H54 (cell line): Measurements from ENCODE around the gene SUPT4H1.

ENCODE experiments used
- DNase-seq: peaks from one replicate; pipeline ENCODE4 v3.0.0; 2011; ENCODE audit warnings: low spot score, mixed read lengths; ENCODE audit not compliant: insufficient read length
- FAIRE-seq: peaks from 3 replicates; lab custom pipeline; 2011; peaks lifted over from hg19 to GRCh38; lab: Jason Lieb, UNC
- POLR2A ChIP-seq: IDR thresholded peaks from 2 replicates; pipeline ENCODE4 v1.6.1; 2011; ENCODE audit warnings: low read depth, mild to moderate bottlenecking, low read length

The SUPT4H1 gene

DNA sequence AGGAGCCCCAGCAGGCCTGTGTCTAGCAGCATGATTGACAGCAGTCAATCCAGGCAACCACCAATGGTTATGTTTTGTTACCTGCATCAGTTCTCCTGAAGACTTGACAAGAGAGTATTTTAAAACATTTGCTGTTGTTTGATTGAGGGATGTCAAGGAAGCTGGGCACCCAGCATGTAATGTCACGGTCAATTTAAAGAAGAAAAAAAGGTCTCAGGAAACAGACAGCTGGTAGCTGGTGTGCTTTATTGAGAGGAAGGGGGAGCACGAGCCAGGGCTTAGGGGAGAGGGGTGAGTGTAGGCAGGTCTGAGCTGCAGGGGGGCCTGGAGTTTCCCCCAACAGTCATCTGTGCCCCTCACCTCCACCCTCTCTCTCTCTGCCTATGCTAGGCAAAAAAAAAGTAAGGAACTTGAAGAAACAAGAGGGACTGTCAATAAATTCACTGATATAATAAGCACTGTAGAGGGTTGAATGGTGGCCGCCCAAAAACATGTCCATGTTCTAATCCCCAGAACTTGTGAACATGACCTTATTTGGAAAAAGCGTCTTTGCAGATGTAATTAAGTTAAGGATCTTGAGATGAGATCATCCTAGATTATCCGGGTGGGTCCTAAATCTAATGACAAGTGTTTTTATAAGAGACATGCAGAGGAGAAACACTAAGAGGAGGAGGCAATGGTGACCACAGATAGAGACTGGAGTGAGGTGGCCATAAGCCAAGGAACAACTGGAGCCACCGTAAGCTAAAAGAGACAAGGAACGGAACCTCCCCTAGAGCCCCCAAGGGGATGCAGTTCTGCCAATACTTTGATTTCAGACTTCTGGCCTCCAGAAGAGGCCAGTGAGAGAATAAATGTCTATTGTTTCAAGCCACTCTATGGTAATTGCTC is 37.9 kb downstream of the SUPT4H1 start:
- no peak for TF ChIP-seq POLR2A
- no peak for DNase-seq
- FAIRE-seq = no peak

DNA sequence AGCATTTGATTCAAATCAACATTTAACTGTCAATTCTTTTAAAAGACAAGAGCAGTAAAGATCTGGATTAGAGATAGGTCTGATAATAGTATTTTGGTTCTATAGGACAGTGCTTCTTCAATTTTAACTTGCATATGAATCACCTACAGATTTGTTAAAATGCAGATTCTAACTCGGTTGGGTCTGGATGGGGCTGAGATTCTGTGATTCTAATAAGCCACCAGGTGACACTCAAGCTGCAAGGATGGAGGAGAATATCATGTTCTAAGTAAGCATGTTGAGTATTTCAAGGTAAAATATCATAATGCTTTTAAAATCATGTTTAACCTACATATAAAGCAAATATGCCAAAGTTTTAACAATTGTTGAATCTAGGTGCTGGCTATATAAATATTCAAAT is 39.2 kb downstream of the SUPT4H1 start:
- no peak for FAIRE-seq
- TF ChIP-seq POLR2A = no peak
- DNase-seq = no peak

DNA sequence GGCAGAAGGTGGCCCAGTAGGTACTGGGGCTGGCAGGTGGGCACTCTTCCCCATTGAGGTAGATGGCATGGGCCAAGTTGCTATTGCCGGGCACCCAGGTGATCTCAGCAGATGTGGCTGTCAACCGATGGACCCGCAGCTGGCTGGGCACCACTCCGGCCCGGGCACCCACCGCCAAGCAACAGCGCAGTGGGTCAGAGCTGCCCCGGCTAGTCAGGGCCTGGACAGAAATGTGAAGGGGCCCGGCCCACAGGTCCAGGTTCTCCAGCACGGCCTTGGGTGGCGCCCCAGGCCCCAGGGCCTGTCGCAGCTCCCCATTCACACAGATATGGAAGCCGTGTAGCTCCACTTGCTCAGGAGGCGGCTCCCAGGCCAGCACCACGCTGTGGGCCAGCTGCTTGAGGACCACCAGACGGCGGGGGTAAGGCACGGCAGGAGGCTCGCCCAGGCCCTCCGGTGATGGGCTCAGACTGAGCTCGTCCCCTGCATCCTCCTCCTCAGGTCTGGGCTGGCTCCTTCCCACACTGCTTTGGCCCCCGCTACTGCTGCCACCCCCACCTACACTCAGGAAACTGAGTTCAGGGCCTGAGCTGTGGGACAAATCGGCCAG is 39.9 kb downstream of the SUPT4H1 start:
- TF ChIP-seq POLR2A = no peak
- DNase-seq (no peak), FAIRE-seq (no peak)

DNA sequence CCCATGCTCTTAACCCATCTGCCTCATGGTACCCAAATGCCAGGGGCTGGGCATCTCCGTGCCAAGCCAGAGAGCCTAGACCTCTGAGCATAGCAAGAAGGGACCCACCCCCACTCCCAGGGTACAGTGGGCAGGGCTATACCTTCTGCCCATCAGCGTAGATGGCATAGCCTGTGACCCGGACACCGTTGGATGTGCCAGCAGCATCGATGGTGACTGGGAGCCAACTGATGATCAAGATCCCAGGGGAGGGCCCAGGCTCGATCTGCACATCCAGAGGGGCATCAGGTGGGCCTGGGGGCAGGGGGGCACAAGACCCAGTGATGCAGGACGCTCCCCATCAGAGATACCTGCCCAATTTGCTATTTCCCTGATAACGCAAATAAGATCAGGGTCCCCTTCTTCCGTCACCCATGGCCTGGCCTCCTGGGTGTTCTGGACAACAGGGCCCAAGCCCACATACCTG is 40.5 kb downstream of the SUPT4H1 start:
- FAIRE-seq (no peak), DNase-seq (no peak)
- TF ChIP-seq POLR2A = no peak

DNA sequence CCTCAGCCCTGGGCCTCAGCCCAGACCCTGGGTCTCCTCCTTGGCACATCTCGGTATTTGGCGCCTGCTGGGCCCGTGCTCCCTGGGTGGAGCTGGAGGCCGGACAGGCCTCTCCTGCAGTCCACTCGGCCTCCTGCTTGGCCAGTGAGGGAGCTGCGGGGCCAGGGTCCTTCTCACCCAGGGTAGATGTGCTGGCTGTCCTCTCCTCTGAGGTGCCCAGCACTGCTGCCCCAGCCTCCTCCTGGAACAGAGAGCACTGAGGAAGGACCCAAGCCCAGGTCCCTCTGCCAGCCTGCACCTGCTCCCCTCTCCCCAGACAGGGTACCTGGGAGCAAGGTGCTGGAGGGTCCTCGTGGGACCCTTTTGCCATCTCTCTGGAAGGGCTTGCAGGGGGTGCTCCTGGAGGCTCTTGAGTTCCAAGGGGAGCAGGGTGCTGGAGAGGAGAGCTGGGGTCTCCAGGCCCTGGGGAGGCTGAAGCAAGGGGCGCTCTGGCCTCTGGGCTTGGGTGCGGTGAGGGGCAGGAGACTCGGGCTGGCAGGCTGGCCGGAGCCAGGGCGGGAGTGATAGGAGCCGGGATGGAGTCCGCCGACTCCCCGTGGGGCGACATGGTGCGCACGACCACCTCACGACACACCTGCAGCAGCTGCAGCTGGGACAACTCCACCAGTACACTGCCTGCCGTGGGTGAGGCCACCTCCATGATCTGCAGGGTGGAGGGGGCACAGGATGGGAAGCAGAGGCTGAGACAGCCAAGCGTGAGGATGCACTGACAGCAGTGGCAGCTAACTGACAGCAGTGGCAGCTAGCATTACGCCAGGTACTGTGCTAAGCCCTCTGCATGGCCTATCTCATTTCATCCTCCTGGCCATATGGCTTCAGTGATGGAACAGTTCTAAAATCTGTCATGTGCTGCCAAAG is 41.2 kb downstream of the SUPT4H1 start:
- TF ChIP-seq POLR2A = no peak
- no peak for FAIRE-seq
- DNase-seq = no peak

DNA sequence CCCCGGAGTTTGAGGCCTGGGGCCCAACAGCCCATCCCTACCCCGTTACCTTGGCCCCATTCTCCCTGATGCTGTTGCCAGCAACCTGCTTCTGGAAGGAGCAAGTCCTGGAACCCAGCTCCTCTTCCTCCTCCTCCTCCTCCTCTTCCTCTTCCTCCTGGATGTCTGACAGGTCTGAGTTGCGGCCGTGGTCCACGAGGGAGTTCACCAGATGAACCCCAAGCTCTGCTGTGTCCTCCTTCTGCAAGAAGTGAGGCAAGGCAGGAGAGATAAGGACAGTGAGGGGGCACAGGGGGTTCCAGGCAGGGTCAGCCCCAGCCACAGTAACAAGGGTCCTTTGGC is 42.1 kb downstream of the SUPT4H1 start:
- FAIRE-seq (no peak), DNase-seq (no peak)
- TF ChIP-seq POLR2A = no peak

DNA sequence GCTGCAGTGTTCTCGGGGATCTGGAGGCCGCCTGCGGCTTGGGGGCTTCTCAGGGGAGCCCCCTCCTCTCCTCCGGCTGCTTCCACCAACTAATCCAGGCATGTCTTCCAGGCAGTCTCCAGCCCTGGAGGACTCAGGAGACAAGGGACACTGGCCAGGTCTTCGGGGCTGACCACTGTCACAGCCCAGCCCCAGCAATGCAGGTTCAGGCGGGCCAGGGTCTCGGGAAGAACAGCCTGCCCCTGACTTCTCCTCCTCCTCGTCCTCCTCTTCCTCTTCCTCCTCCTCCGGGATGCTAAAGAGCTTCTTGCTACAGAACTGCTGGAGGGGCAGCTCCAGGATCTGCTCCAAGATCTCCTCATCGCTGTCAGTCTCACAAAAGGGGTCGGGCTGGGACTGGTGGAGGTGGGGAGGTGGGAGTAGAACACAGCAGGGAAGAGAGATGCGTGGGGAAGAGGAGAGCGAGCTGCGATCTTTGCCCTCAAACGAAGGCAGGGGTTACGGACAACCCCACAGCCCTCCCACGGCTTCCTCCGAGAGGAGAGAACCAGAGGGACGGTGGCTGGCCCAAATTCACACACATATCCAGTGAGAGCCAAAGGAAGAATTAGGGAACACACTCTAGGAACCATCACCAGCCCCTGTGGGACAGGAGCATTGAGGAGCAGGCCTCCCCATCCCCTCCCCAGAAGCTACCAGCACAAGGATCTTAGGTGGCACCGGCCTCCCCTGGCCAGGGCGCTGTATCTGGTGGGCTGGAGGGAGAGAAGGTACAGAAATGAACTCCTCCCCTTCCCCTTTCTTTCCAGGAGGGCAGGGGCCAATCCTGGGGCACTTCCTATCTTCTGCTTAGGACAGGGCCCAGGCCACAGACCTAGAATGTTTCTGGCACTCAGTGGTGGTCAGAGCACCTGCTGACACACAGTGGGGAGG is 42.8 kb downstream of the SUPT4H1 start:
- DNase-seq (no peak), FAIRE-seq (no peak)
- no peak for TF ChIP-seq POLR2A

DNA sequence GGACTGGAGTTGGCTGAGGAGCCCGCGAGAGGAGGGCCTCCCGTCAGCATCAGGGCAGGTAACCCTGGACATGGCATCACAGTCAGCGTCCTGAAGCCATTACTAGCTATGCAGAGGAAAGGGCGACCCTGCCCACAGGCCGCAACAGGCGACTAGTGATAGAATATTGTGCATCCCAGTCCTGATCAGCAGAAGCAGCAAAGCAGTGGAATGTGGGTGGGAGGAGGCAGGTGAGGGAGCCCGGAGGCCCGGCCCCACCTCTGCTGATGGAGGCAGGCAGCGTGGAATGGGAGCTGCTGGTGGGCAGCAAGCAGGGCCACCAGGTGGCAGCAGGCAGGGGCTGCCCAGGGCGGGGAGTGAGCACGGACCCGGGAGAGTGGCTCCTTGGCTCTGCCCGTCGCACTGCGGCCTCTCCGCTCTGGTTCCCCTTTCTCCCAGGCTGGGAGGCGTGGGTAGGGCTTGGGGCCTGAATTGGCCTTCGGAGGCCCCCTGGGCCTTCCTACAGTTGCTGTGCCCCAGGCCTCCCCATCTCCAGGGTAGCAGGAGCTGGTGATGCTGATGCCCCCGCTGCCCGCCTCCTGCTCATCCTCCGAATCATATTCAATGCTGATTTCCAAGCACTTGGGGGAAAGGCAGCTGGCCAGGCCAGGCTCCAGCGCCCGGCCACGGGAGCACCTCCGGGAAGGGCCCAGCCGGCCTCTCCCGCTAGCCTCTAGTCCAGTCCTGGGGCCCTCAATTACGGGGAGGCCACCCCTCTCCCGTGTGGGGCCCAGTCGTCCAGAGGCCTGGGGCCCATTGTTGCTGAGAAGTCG is 43.6 kb downstream of the SUPT4H1 start:
- FAIRE-seq (no peak), DNase-seq (no peak)
- no peak for TF ChIP-seq POLR2A

DNA sequence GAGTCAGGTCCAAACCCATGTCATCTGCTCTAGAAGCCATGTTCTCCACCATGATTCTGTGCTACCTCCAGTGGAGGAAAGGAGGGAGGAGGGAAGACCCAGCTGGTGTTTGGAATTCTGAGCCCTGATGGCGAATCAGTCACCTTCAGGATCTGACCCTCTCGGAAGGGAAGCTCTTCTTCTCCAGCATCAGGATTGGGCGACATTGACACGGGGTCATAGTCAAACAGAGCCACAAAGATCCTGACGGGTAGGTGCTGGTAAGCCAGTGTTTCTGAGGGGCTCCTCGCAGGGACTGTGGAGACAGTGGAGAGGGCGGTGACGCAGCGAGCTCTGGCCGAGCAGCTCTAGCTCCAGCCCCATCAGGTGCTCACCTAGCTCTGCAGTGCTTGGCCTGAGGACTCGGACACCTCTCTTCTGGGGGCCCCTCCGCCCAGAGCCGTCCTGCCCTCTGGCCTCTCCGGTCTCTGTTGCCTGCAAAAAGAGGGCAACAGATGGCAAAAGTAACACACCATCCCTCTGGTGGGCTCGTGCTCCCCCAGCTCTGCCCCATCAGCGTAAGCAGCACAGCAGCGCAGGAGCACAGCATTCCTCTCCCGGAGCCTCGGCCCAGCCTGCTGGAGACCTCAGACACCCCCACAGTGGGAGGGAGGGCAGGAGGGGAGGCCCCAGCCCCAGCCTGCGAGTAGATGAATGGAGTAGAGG is 44.4 kb downstream of the SUPT4H1 start:
- TF ChIP-seq POLR2A = no peak
- DNase-seq (no peak), FAIRE-seq (no peak)

DNA sequence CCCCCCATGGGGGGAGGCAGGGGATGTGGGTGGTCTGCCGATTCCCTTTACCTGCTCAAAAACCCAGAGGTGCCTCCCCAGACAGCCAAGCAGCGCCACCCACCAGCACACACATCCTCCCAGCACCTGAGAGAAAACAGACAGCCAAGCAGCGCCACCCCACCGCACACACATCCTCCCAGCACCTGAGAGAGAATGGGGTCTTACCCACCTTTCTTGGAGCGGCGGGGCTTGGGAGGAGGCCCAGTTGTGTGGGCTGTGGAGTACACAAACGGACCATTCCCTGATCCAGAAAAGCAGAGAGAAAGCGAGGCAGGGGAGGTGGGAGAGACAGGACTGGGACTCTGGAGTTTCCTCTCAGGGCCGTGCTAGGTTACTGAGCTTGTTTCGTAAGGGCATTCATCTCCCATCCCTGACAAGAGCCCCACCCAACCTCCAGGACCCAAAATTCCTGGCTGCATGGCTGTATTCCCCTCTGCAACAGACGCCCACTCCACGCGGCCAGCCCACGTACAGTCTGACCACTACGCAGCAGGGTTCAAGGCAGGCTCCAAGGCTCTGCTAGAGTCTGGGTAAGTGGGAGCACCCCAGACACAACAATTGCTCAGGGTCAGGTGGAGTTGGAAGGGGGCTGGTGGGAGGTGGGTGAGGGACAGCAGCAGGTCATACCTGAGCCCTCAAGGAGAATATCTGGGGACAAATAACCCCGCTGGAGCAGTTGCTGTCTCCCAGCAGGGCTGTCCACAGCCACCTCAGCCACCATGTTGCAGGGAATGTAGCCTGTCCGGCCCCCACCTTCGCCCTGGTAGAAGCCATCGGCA is 45.7 kb downstream of the SUPT4H1 start:
- no peak for TF ChIP-seq POLR2A
- DNase-seq = no peak
- FAIRE-seq = no peak

DNA sequence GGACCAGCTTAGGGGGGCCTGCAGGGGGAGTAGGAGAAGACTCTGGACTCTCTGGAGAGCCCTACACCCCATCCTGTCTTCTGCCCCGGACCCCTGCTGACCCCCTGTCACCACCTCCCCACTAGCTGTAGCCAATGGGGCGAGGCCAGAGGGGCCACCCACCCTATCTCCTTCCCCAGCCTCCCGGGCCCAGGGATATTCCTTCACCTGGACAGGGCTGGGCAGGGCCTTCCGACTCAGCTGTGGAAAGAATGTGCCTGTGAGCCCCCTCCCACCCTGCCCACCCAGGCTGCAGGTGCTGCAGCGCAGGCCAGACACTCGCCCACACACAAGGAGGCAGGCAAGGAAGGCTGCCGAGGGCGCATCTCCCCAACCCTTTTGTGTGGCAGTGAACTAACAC is 46.4 kb downstream of the SUPT4H1 start:
- no peak for FAIRE-seq
- DNase-seq = no peak
- TF ChIP-seq POLR2A = no peak
